SK-N-MC (cell line): ENCODE results near the gene GPR17.

Experiments
- EZH2 ChIP-seq: fragments of 200-600 bp; sonication (generic); IDR thresholded peaks from one replicate; pipeline ENCODE4 v1.6.1; 2017; ENCODE audit warnings: antibody characterized with exemption
- FOXP2 ChIP-seq: optimal IDR thresholded peaks from 2 replicates; pipeline ENCODE3; 2011; ENCODE audit warnings: mild to moderate bottlenecking, moderate library complexity; ENCODE audit not compliant: insufficient read depth; ENCODE audit errors: extremely low read length, control extremely low read depth
- POLR2AphosphoS5 ChIP-seq: IDR thresholded peaks from 2 replicates; pipeline ENCODE4 v1.6.1; 2012; ENCODE audit warnings: mild to moderate bottlenecking, low read depth, low read length, borderline replicate concordance

DNA sequence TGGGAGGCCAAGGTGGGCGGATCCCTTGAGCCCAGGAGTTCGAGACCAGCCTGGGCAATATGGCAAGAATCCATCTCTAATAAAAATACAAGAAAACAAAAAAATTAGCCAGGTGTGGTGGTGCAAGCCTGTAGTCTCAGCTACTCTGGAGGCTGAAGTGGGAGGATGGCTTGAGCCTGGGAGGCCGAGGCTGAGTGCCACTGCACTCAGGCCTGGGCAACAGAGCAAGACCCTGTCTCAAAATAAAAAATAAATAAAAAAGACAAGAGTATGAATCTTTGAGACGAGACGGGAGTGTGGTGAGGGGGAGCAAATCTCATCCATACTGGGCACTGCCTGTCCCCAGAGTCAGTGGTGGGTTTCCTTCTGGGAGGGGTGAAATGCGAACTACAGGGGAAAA is 12.2 kb downstream of the GPR17 start:
- TF ChIP-seq POLR2AphosphoS5, result no peak
- no peak for TF ChIP-seq EZH2
- TF ChIP-seq FOXP2, result no peak
